Stimulated activated CD8-positive, alpha-beta memory T cell treated with anti-CD3 and anti-CD28 coated beads, Interleukin-7, amount 100 ng/mL, for 4 hours (primary cell): ENCODE results near the gene GUCA2B.

Source experiments
- DNase-seq, 2 donors: peaks; one replicate each; pipeline ENCODE4 v3.0.0-alpha.2; 2020; ENCODE audit warnings: low read depth in 2 of 2

The GUCA2B gene

GRCh38 chr1:42165511-42166210 lies 12.5 kb downstream of the GUCA2B start:
- no peak for DNase-seq

GRCh38 chr1:42167611-42168390 lies 14.6 kb downstream of the GUCA2B start:
- DNase-seq = no peak

GRCh38 chr1:42168391-42168670 lies 15.1 kb downstream of the GUCA2B start:
- DNase-seq = no peak

GRCh38 chr1:42168763-42169162 lies 15.6 kb downstream of the GUCA2B start:
- no peak for DNase-seq

GRCh38 chr1:42170779-42171621 lies 17.8 kb downstream of the GUCA2B start:
- no peak for DNase-seq

GRCh38 chr1:42171679-42172266 lies 18.6 kb downstream of the GUCA2B start:
- DNase-seq = no peak

- no peak for DNase-seq
These were observed 19.3 kb downstream of the GUCA2B start for GRCh38 chr1:42172381-42173133.

- peak; percentile 56 to 57 for DNase-seq
These were observed 20.1 kb downstream of the GUCA2B start for GRCh38 chr1:42173155-42173933.

- no peak for DNase-seq
These were observed 20.9 kb downstream of the GUCA2B start for GRCh38 chr1:42173961-42174735.

GRCh38 chr1:42175314-42176054 lies 22.3 kb downstream of the GUCA2B start:
- DNase-seq = no peak

- DNase-seq = no peak
These were observed 23.8 kb downstream of the GUCA2B start for GRCh38 chr1:42176902-42177519.

- DNase-seq = no peak
These were observed 24.4 kb downstream of the GUCA2B start for GRCh38 chr1:42177541-42177981.

GRCh38 chr1:42178249-42178648 lies 25.0 kb downstream of the GUCA2B start:
- DNase-seq = no peak

- DNase-seq = no peak
These were observed 26.1 kb downstream of the GUCA2B start for GRCh38 chr1:42179275-42179674.

- no peak for DNase-seq
These were observed 26.7 kb downstream of the GUCA2B start for GRCh38 chr1:42179900-42180329.

- DNase-seq = no peak
These were observed 28.5 kb downstream of the GUCA2B start for GRCh38 chr1:42181687-42182086.

GRCh38 chr1:42183210-42183956 lies 30.2 kb downstream of the GUCA2B start:
- DNase-seq = no peak

- DNase-seq = no peak
These were observed 30.7 kb downstream of the GUCA2B start for GRCh38 chr1:42183957-42184268.
